HCT116 (cell line): Measurements from ENCODE around the gene CCDC88C.

Source experiments
- EGR1 ChIP-seq: IDR thresholded peaks from 2 replicates; pipeline ENCODE4 v1.6.1; 2012; ENCODE audit warnings: low read depth
- ELF1 ChIP-seq: IDR thresholded peaks from 2 replicates; pipeline ENCODE4 v1.6.1; 2012; ENCODE audit warnings: low read depth, borderline replicate concordance
- EZH2 ChIP-seq: fragments of 200-600 bp; sonication (generic); IDR thresholded peaks from 2 replicates; pipeline ENCODE4 v1.6.1; 2017; ENCODE audit warnings: antibody characterized with exemption, mixed run types
- POLR2A ChIP-seq: IDR thresholded peaks from 2 replicates; pipeline ENCODE4 v1.7.0; 2011; ENCODE audit warnings: borderline replicate concordance; ENCODE audit not compliant: insufficient read depth, insufficient read length; ENCODE audit errors: extremely low read depth
- POLR2AphosphoS5 ChIP-seq: IDR thresholded peaks from 2 replicates; pipeline ENCODE4 v1.6.1; 2011; ENCODE audit warnings: mild to moderate bottlenecking, low read depth, low read length, moderate library complexity
- SP1 ChIP-seq: IDR thresholded peaks from 2 replicates; pipeline ENCODE4 v1.6.1; 2012; ENCODE audit warnings: low read depth
- YY1 ChIP-seq: IDR thresholded peaks from 2 replicates; pipeline ENCODE4 v1.6.1; 2011; ENCODE audit warnings: low read length, low read depth, moderate library complexity, mild to moderate bottlenecking; ENCODE audit not compliant: insufficient replicate concordance; ENCODE audit errors: extremely low read depth
- TF ChIP-seq, protein P1 (sequence below): IDR thresholded peaks from 2 replicates; pipeline ENCODE4 v1.6.1; 2012; ENCODE audit warnings: low read depth
- TF ChIP-seq, protein P2 (sequence below): IDR thresholded peaks from 2 replicates; pipeline ENCODE4 v1.6.1; 2012
- TF ChIP-seq, protein P3 (sequence below), 3 experiments: fragments of 200-600 bp in 1 of 3; sonication (generic) in 1 of 3; IDR thresholded peaks in 2 of 3; conservative IDR thresholded peaks in 1 of 3; 2 replicates each; pipeline ENCODE4 v1.5.1; 2012 to 2017; ENCODE audit warnings: low read depth in 2 of 3, low read length in 2 of 3, antibody characterized with exemption in 1 of 3, borderline replicate concordance in 1 of 3, control low read depth in 1 of 3, mild to moderate bottlenecking in 1 of 3, mixed read lengths in 1 of 3, mixed run types in 1 of 3, moderate library complexity in 1 of 3; ENCODE audit not compliant: insufficient read depth in 1 of 3
- TF ChIP-seq, protein P4 (sequence below): IDR thresholded peaks from 2 replicates; pipeline ENCODE4 v1.6.1; 2012

DNA sequence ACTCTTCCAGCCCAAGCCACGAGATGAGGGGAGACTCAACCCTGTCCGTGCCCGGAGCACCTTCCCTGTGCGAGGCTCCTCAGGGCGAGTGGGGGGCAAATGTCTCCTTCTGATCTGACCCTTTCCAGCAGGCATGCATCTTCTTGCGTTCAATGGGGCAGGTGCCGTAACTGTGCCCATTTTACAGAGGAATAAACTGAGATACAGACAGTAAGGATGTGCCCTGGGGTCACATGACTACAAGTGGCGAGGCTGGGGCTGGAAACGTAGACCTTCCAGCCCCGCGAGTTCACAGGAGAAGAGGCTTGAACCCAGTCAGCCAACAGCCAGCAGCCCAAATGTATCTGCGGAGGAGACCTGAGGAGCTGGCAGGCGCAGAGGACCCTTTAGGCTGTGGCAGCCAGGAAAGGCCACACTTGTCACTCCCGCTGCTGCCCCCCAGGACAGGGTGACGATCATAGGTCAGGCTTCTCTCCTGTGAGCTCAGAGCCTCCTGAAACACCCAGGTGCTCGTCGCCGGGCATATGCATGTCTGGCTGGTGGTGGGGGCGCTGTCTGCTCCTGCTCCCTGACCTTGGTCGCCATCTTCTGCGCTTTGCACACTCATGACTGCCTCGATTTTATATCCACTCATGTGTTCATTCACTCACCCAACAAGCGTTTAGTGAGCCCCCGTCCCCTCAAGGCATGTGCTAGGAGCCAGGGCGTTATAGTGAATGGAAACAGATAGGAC is 41.7 kb downstream of the CCDC88C start:
- no peak for TF ChIP-seq ELF1
- TF ChIP-seq, protein P1, sequence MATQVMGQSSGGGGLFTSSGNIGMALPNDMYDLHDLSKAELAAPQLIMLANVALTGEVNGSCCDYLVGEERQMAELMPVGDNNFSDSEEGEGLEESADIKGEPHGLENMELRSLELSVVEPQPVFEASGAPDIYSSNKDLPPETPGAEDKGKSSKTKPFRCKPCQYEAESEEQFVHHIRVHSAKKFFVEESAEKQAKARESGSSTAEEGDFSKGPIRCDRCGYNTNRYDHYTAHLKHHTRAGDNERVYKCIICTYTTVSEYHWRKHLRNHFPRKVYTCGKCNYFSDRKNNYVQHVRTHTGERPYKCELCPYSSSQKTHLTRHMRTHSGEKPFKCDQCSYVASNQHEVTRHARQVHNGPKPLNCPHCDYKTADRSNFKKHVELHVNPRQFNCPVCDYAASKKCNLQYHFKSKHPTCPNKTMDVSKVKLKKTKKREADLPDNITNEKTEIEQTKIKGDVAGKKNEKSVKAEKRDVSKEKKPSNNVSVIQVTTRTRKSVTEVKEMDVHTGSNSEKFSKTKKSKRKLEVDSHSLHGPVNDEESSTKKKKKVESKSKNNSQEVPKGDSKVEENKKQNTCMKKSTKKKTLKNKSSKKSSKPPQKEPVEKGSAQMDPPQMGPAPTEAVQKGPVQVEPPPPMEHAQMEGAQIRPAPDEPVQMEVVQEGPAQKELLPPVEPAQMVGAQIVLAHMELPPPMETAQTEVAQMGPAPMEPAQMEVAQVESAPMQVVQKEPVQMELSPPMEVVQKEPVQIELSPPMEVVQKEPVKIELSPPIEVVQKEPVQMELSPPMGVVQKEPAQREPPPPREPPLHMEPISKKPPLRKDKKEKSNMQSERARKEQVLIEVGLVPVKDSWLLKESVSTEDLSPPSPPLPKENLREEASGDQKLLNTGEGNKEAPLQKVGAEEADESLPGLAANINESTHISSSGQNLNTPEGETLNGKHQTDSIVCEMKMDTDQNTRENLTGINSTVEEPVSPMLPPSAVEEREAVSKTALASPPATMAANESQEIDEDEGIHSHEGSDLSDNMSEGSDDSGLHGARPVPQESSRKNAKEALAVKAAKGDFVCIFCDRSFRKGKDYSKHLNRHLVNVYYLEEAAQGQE, result no peak
- no peak for TF ChIP-seq POLR2A
- TF ChIP-seq, protein P2, sequence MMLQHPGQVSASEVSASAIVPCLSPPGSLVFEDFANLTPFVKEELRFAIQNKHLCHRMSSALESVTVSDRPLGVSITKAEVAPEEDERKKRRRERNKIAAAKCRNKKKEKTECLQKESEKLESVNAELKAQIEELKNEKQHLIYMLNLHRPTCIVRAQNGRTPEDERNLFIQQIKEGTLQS, result no peak
- TF ChIP-seq, protein P3, sequence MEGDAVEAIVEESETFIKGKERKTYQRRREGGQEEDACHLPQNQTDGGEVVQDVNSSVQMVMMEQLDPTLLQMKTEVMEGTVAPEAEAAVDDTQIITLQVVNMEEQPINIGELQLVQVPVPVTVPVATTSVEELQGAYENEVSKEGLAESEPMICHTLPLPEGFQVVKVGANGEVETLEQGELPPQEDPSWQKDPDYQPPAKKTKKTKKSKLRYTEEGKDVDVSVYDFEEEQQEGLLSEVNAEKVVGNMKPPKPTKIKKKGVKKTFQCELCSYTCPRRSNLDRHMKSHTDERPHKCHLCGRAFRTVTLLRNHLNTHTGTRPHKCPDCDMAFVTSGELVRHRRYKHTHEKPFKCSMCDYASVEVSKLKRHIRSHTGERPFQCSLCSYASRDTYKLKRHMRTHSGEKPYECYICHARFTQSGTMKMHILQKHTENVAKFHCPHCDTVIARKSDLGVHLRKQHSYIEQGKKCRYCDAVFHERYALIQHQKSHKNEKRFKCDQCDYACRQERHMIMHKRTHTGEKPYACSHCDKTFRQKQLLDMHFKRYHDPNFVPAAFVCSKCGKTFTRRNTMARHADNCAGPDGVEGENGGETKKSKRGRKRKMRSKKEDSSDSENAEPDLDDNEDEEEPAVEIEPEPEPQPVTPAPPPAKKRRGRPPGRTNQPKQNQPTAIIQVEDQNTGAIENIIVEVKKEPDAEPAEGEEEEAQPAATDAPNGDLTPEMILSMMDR (IDR thresholded peaks at IDR 0.05 in 2 of 3, conservative IDR thresholded peaks at IDR 0.05 in 1 of 3; ENCODE audit: borderline replicate concordance in 1 of 3, insufficient read depth in 1 of 3, low read depth in 2 of 3, low read length in 2 of 3), result no peak
- no peak for TF ChIP-seq POLR2AphosphoS5
- no peak for TF ChIP-seq YY1
- TF ChIP-seq, protein P4, sequence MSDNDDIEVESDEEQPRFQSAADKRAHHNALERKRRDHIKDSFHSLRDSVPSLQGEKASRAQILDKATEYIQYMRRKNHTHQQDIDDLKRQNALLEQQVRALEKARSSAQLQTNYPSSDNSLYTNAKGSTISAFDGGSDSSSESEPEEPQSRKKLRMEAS, result no peak
- no peak for TF ChIP-seq EGR1
- no peak for TF ChIP-seq EZH2
- TF ChIP-seq SP1, result no peak
